NCI-H526 treated with DMSO at 0.1 percent for 48 hours (cell line): ENCODE measurements around the gene RANBP17.
"Not testable (repeated sequence)": the region's sequence is repeated elsewhere in the genome, so short reads cannot be mapped to it uniquely, and the experiment has no call there.

Experiments
- DNase-seq: peaks from one replicate; lab custom pipeline; 2025; lab: John Stamatoyannopoulos, UW

RANBP17 gene

DNA sequence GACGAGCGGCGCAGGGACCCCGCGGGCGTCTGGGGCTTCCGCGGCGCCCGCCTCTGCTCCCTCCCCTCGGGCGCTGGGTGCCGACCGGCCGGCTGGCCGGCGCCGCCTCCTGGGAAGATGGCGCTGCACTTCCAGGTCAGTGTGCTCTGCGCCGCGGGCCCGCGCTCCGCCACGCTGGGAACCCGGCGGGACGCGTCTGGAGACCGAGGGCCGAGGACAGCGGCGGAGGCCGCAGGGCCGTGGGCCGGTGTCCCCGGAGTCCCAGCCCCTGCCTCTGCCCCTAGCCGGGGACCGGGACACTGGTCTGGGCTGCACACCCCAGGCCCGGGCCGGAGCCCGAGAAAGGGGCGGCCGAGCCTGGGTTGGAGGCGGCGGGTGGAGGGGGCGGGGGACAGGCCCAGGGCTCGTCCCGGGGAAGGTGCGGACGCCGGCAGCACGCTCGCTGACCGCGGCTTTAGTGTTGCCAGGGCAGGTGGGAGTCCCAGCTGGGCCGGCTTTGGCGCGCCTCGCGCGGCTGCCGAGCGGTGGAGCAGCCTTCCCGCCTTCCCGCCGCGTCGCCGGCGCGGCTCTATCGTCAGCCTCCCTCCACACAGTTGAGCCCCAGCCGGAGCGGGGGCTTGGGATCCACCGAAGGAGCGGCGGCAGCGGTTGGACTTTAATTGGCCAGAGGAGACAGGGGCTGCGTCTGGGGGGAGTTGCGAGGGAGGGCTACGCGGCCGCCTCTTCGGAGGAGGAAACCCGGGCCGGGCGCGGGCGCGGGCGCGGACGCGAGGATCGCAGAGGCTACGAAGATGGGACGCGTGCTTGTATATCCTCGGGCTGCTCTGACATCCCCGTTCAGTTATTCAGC lies at the start of gene RANBP17:
TSS of gene RANBP17 (plus strand) at position 102 of the 850 bp plus-strand sequence.
- peak; percentile 28 for DNase-seq

DNA sequence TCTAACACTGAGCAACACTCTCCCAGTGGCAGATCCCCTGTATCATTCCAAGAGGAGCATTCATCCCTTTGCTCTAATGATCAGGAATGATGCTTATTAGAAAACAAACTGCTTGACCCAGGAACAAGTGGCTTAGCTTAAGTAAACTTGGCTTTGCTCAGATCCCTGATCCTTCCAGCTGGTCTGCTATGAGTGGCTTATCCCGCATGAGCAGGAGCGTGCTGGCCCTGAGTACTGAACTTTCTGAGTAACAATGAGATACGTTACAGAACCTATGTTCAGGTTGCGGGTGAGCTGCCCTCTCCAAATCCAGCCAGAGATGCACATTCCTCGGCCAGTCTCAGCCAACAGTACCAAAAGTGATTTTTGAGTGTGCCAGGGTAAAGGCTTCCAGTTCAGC lies 48.6 kb upstream of the RANBP17 start:
- no peak for DNase-seq

GRCh38 chr5:170817195-170817594 lies 44.6 kb upstream of the RANBP17 start:
- no peak for DNase-seq

GRCh38 chr5:170818232-170818631 lies 43.6 kb upstream of the RANBP17 start:
- DNase-seq, result no peak

DNA sequence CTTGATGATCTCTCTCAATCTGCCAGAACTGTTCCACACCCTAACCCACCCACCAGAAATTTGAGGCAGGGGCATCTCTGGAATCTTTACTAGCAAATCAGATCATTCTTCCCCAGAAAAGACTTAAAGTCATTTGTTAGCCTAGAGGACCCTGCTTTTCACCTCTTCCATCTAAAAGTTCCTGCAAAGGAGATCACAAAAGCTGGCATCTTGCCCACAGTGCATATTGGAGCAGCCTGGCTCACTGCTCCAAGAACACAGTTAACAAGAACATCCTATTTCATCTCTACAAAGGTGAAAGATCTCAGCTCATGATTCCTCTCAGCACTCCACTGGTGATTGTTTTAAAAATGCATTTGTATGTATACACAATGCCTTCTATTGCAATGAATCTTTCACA lies 42.0 kb upstream of the RANBP17 start:
- DNase-seq, result no peak

- DNase-seq, result no peak
Observed at GRCh38 chr5:170821257-170821800, 40.5 kb upstream of the RANBP17 start.

DNA sequence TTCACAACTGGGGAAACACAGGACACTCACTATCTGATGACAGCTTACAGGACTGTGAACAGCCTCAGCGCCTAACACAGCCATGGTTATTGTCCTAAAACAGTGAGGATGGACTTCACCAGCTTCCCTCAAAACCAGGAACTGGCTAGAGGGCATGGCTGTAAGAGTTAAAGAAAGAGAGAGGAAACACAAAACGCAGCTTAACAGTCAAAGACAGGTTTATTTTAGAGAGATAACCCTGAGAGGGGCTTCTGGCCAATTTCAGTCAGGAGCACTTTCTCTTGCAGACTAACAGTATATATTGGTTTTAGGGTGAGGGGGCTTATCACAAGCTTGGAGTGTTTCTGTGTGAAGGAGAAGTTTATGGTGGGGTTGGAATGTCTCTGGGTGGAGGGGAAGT lies 35.7 kb upstream of the RANBP17 start:
- DNase-seq, result no peak

GRCh38 chr5:170832241-170832640 lies 29.6 kb upstream of the RANBP17 start:
- DNase-seq, result no peak

- not testable (repeated sequence) for DNase-seq
Observed at GRCh38 chr5:170833981-170834380, 27.8 kb upstream of the RANBP17 start.

GRCh38 chr5:170836226-170836625 lies 25.6 kb upstream of the RANBP17 start:
- DNase-seq, result no peak

DNA sequence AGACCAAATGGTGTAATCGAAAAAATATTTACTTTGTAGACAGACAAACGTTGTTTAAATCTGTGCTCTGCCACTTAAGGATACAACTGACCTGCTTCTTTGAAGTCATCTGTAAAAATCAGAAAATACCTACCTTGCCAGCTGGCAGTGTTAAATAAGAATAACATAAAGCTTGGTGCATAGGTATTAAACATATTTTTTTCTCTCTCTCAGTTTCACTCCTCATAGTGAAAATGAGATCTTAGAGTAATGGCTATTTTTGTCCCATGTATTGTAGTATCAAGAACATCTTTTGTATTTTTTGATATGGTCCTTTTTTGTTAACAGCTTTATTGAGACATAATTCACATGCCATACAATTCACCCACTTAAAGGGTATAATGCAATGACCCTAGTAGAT lies 17.9 kb upstream of the RANBP17 start:
- no peak for DNase-seq

- DNase-seq, result no peak
Observed at GRCh38 chr5:170844651-170845050, 17.2 kb upstream of the RANBP17 start.

DNA sequence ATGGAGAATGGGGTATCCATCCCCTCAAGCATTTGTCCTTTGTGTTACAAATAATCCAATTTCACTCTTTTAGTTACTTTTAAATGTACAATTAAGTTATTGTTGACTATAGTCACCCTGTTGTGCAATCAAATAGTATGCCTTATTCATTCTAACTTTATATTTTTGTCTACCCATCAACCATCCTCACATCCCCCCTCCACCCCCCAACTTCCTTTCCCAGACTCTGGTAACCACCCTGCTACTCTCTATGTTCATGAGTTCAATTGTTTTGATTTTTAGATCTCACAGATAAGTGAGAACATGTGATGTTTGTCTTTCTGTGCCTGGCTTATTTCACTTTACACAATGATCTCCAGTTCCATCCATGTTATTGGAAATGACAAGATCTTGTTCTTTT lies 15.4 kb upstream of the RANBP17 start:
- no peak for DNase-seq

DNA sequence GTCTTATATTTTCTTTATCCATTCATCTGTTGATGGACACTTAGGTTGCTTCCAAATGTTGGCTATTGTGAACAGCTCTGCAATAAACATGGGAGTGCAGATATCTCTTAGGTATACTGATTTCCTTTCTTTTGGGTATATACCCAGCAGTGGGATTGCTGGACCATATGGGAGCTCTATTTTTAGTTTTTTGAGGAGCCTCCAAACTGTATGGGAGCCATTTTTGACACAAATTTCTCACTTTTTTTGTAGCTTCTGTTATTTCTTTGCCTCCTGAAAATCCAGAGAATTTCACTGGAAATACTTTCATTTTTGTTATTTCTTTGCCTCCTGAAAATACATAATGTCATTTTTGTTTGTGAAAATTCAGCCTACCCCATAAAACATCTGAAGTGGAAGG lies 15.0 kb upstream of the RANBP17 start:
- DNase-seq, result no peak

DNA sequence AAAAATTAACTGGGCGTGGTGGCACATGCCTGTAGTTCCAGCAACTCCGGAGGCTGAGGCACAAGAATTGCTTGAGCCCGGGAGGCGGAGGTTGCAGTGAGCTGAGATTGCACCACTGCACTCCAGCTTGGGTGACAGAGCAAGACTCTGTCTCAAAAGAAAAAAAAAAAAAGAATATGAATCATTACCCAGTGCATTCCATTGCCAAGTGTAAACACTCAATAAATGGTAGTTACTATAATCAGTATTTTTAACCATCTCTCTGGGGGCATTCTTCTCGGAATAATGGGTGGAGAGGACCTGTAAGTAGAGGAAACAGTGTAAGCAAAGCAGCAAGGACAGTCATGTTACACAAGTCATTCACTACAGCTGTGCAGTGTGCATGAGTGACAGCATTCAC lies 13.8 kb upstream of the RANBP17 start:
- DNase-seq, result no peak

DNA sequence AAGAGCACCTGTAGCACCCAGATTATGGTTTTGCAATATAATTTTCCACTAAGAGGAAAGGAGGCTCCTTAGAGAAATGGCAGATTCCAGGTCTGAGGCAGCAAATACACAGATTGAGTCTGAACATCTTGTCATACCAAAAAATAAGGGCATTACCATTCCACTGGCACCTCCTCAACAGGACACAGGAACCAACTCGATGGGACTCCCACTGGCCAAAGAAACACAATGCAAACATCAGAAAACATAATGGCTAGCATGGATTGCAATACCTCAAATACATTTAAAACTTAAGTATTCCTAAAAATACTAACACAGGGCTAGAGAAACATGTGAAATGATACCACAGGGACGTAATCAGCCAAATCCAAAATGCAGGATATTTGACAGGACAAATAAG lies 12.4 kb upstream of the RANBP17 start:
- no peak for DNase-seq

DNA sequence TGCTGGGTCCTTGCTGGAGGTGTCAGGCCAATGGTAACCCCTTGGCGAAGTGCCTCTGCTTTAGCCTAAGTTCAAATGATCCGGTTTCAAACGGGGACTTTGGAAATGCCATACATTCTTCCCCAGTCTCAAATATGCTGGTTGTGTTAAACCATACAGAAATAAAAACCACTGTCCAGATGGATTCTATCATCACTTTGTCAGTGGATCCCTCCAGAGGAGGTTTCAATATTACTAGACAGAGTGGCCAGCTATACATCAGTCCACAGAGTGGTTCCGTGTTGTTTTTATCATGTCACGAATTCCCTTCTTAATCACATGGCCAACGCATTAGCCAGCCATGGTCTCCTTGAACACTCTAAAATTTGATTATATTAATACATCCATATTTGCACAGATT lies 7.3 kb upstream of the RANBP17 start:
- DNase-seq, result no peak

DNA sequence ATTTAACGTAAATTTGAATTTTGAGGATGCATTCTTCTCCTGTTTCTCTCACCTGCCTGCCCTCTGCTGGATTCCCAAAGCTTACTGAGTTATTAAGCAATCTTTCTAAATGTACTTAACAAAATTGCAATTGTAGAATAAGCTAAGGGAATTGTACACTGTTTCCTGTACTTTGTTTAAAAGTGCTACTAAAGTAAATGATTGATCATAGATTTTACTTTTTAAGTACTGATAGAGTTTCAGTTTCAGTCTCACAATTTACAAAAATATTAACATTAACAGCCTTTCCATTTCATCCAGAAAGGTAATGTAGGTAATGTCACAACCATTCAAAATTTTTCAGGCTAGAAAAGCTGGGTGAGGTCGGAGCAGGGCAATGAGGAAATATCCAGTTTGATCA lies 4.8 kb upstream of the RANBP17 start:
- DNase-seq, result no peak

- DNase-seq, result no peak
Observed at GRCh38 chr5:170860415-170860814, 1.4 kb upstream of the RANBP17 start.

- no peak for DNase-seq
Observed at GRCh38 chr5:170860818-170861666, 776 bp upstream of the RANBP17 start.

DNA sequence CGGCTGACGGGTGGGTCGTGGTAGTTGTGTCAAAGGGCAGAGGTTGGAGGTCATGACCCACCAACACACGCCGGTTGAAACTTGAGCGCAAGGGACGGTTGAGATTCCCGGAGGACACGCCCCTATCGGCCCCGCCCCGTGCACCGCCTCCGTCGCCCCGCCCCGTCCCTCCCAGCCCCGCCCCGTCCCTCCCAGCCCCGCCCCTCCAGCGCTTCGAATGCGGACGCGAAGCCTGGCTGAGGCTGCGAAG lies 226 bp upstream of the RANBP17 start:
- DNase-seq, result no peak

- no peak for DNase-seq
Observed at GRCh38 chr5:170863646-170864045, 1.8 kb downstream of the RANBP17 start.

- no peak for DNase-seq
Observed at GRCh38 chr5:170865622-170866021, 3.8 kb downstream of the RANBP17 start.
